ENCODE data around the gene COMP. TPM values are rescaled to one million over a fixed set of nuclear protein-coding genes. Genes with fewer than 3 reads are reported as not detected.

Gene COMP
- polyA plus RNA-seq, 1 donor (not counting 4 experiments of a cell fraction or from before 2014, with no cell fraction given) = not detected

- Histone ChIP-seq H3K27me3 (ENCODE audit: control insufficient read depth, extremely low read depth, insufficient read depth, low read length) (no peaks in the 10 kb centered on the region), H2AFZ (ENCODE audit: control insufficient read depth, low read length) (no peak overlapping the region), H3K4me1 (ENCODE audit: control insufficient read depth, extremely low read depth, insufficient read depth, low read length) (peaks cover 23% of the 10 kb centered on the region), H3K36me3 (ENCODE audit: control insufficient read depth in 2 of 2, extremely low read depth in 1 of 2, insufficient read depth in 2 of 2, low read length in 2 of 2) (no peaks in the 10 kb centered on the region), H3K9me1 (ENCODE audit: control insufficient read depth, extremely low read depth, insufficient read depth, low read length) (no peaks in the 10 kb centered on the region), H3K79me2 (ENCODE audit: control insufficient read depth, insufficient read depth, low read length) (no peaks in the 10 kb centered on the region), H3K4me3 (ENCODE audit: control insufficient read depth in 2 of 3, extremely low read depth in 1 of 3, insufficient read depth in 2 of 3, low read depth in 1 of 3, low read length in 3 of 3) (no peak overlapping the region), H3K9ac (ENCODE audit: control insufficient read depth, extremely low read depth, insufficient read depth, low read length) (no peak overlapping the region), H3K27ac (ENCODE audit: control insufficient read depth, insufficient read depth, low read length) (no peak overlapping the region), H3K4me2 (ENCODE audit: control insufficient read depth, extremely low read depth, insufficient read depth, low read depth, low read length) (no peak overlapping the region), H4K20me1 (ENCODE audit: control insufficient read depth, extremely low read depth, insufficient read depth, low read length) (peaks cover 2% of the 10 kb centered on the region), H3K9me3 (ENCODE audit: control insufficient read depth, low read depth, low read length) (no peaks in the 10 kb centered on the region)
- no peak for DNase-seq (ENCODE audit: low read depth, low spot score)
- TF ChIP-seq EZH2 (IDR thresholded peaks at IDR 0.05; ENCODE audit: low read length) = no peak
- TF ChIP-seq, protein P1, sequence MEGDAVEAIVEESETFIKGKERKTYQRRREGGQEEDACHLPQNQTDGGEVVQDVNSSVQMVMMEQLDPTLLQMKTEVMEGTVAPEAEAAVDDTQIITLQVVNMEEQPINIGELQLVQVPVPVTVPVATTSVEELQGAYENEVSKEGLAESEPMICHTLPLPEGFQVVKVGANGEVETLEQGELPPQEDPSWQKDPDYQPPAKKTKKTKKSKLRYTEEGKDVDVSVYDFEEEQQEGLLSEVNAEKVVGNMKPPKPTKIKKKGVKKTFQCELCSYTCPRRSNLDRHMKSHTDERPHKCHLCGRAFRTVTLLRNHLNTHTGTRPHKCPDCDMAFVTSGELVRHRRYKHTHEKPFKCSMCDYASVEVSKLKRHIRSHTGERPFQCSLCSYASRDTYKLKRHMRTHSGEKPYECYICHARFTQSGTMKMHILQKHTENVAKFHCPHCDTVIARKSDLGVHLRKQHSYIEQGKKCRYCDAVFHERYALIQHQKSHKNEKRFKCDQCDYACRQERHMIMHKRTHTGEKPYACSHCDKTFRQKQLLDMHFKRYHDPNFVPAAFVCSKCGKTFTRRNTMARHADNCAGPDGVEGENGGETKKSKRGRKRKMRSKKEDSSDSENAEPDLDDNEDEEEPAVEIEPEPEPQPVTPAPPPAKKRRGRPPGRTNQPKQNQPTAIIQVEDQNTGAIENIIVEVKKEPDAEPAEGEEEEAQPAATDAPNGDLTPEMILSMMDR (optimal IDR thresholded peaks at IDR 0.05 in 1 of 3, IDR thresholded peaks at IDR 0.05 in 1 of 3, conservative IDR thresholded peaks at IDR 0.05 in 1 of 3; ENCODE audit: extremely low read depth in 1 of 3, insufficient read depth in 2 of 3, low read length in 3 of 3) = no peak
- no peak for FAIRE-seq
- dilution Hi-C loops (cut with MboI; ENCODE audit: extremely low pct_ligation_motif_present, low sequenced_read_pairs) = no loop called here
Measured at GRCh38 chr19:18768997-18769891, 21.9 kb downstream of the COMP start.

- no peaks in the 10 kb centered on the region for H3K36me3 ChIP-seq (ENCODE audit: control insufficient read depth in 2 of 2, extremely low read depth in 1 of 2, insufficient read depth in 2 of 2, low read length in 2 of 2)
- H3K4me3 ChIP-seq (ENCODE audit: control insufficient read depth in 2 of 3, extremely low read depth in 1 of 3, insufficient read depth in 2 of 3, low read depth in 1 of 3, low read length in 3 of 3) = no peak overlapping the region
- dilution Hi-C loops (cut with MboI; ENCODE audit: extremely low pct_ligation_motif_present, low sequenced_read_pairs) = no loop called here
- TF ChIP-seq, protein P1 (optimal IDR thresholded peaks at IDR 0.05 in 1 of 3, IDR thresholded peaks at IDR 0.05 in 1 of 3, conservative IDR thresholded peaks at IDR 0.05 in 1 of 3; ENCODE audit: extremely low read depth in 1 of 3, insufficient read depth in 2 of 3, low read length in 3 of 3) = no peak
- TF ChIP-seq EZH2 (IDR thresholded peaks at IDR 0.05; ENCODE audit: low read length) = no peak
- H3K9me3 ChIP-seq (ENCODE audit: control insufficient read depth, low read depth, low read length) = no peaks in the 10 kb centered on the region
- H4K20me1 ChIP-seq (ENCODE audit: control insufficient read depth, extremely low read depth, insufficient read depth, low read length) = no peaks in the 10 kb centered on the region
- no peaks in the 10 kb centered on the region for H3K9me1 ChIP-seq (ENCODE audit: control insufficient read depth, extremely low read depth, insufficient read depth, low read length)
- DNase-seq (ENCODE audit: low read depth, low spot score) (no peak), FAIRE-seq (no peak)
- peaks cover 31% of the 10 kb centered on the region for H3K4me1 ChIP-seq (ENCODE audit: control insufficient read depth, extremely low read depth, insufficient read depth, low read length)
- no peak overlapping the region for H3K4me2 ChIP-seq (ENCODE audit: control insufficient read depth, extremely low read depth, insufficient read depth, low read depth, low read length)
- no peaks in the 10 kb centered on the region for H3K27me3 ChIP-seq (ENCODE audit: control insufficient read depth, extremely low read depth, insufficient read depth, low read length)
- H3K27ac ChIP-seq (ENCODE audit: control insufficient read depth, insufficient read depth, low read length) = no peak overlapping the region
- H3K79me2 ChIP-seq (ENCODE audit: control insufficient read depth, insufficient read depth, low read length) = no peaks in the 10 kb centered on the region
- H3K9ac ChIP-seq (ENCODE audit: control insufficient read depth, extremely low read depth, insufficient read depth, low read length) = no peak overlapping the region
- H2AFZ ChIP-seq (ENCODE audit: control insufficient read depth, low read length) = no peak overlapping the region
Measured at GRCh38 chr19:18768046-18768771, 22.9 kb downstream of the COMP start.
